Stomach (tissue), 4 donors: ENCODE data around the gene HAVCR2.

Experiments used
- POLR2AphosphoS5 ChIP-seq, 3 donors: sonication (generic); formaldehyde crosslinking; IDR thresholded peaks; one replicate each; pipeline ENCODE4 v1.6.1; 2016; ENCODE audit warnings: antibody characterized with exemption in 3 of 3
- TF ChIP-seq, protein P1 (sequence below), 7 experiments: fragments of 450-650 bp in 4 of 7; fragments of 200-600 bp in 3 of 7; sonication (generic) in 3 of 7; IDR thresholded peaks; one replicate each; pipeline ENCODE4 v1.5.1; 2016 to 2019; ENCODE audit warnings: antibody characterized with exemption in 7 of 7, control low read depth in 2 of 7, mild to moderate bottlenecking in 1 of 7

- no peak for TF ChIP-seq POLR2AphosphoS5 (IDR thresholded peaks at IDR 0.05)
- TF ChIP-seq, protein P1, sequence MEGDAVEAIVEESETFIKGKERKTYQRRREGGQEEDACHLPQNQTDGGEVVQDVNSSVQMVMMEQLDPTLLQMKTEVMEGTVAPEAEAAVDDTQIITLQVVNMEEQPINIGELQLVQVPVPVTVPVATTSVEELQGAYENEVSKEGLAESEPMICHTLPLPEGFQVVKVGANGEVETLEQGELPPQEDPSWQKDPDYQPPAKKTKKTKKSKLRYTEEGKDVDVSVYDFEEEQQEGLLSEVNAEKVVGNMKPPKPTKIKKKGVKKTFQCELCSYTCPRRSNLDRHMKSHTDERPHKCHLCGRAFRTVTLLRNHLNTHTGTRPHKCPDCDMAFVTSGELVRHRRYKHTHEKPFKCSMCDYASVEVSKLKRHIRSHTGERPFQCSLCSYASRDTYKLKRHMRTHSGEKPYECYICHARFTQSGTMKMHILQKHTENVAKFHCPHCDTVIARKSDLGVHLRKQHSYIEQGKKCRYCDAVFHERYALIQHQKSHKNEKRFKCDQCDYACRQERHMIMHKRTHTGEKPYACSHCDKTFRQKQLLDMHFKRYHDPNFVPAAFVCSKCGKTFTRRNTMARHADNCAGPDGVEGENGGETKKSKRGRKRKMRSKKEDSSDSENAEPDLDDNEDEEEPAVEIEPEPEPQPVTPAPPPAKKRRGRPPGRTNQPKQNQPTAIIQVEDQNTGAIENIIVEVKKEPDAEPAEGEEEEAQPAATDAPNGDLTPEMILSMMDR (IDR thresholded peaks at IDR 0.05), result no peak
Measured at GRCh38 chr5:157067005-157067404, 41.8 kb downstream of the HAVCR2 start.
